Measurements from ENCODE around the gene GALNT14.

GALNT14 gene

DNA sequence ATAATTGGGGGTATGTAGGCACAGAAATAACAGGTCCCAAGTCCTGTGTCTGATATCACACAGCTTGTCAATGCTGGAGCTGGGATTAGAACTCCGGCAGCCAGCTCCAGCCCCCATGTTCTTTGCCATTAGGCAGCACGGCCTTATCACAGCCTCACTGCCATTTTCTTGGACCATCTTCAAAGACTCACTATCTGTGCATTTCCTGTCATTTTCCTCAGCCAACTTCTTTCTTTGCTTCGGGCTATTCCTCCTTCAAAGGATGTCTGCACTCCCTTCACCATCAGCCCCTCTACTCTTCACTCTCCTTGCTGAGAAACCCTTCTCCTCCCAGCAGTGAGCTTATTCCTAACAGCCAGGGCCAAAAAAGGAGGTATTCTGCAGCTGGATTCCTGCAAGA is 139.6 kb downstream of the GALNT14 start:
- Mint-ChIP-seq H3K27ac (peak overlapping the region in 1 of 2 donors; percentile 45), H3K9me3 (no peaks in the 10 kb centered on the region), H3K4me1 (no peaks in the 10 kb centered on the region), H3K27me3 (peaks cover 6% of the 10 kb centered on the region), H3K4me3 (no peak overlapping the region)
- no peak for DNase-seq
- ATAC-seq: no peak

DNA sequence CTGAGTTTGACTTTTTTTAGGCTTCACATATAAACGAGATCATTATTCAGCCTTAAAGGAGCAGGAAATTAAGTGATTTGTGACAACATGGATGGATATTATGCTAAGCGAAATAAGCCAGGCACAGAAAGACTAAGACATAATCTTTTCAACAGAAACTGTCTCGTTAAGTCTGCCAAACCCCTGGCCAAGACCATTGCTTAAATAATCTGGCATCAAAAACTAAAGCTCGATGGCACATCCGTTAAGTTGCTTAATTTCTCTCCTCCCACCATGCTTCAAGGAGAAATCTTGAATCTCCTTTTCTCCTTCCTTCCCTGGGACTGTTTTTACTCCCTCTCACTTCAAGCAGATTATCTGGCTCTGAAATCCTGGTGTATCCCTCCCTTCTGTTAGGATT is 140.3 kb downstream of the GALNT14 start:
- Mint-ChIP-seq H3K4me3 (no peak overlapping the region), H3K4me1 (no peaks in the 10 kb centered on the region), H3K9me3 (no peaks in the 10 kb centered on the region), H3K27ac (no peak overlapping the region), H3K27me3 (no peaks in the 10 kb centered on the region)
- ATAC-seq: no peak
- no peak for DNase-seq

DNA sequence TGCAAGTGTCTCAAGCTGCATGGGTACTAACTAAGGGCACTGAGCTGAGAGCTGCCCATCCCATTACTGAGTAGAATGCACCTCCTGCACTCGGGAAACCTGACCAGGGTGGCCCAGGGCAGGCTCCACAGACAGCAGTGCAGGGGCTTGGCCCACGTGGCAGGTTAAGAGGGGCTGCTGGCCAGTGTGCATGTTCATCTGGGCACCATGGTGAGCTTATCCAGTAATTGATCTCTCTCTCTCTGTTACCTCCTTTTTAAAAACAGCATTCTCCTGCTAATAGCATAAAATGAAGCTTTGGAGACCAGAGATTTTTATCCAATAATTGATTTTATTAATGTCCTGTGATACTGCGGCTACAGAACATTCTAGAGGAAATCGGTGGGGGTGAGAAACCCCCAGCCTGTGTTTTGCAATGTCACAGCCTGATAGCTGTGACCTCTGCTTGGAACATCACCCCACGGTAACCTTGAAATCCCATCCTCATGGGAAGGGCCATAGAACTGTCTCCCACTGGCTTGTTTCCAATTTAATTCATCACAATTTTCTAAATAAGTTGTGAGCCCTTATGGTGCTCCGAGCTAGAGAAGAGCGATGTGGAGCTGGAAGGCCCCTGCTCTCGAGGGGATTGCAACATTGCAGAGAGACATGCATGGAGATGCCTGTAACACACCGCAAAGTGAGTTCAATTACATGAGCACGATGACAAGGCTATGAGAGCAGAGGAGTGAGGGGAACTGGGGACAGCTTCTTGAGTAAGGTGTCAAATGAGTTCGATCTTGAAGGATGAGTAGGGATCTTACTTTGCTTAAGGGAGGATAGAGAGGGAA is 143.8 kb downstream of the GALNT14 start:
- ATAC-seq (no peak), DNase-seq (no peak)
- H3K4me3 Mint-ChIP-seq: no peak overlapping the region
- H3K9me3 Mint-ChIP-seq: no peaks in the 10 kb centered on the region
- H3K27ac Mint-ChIP-seq: no peak overlapping the region
- H3K27me3 Mint-ChIP-seq: no peaks in the 10 kb centered on the region
- H3K4me1 Mint-ChIP-seq: no peaks in the 10 kb centered on the region

DNA sequence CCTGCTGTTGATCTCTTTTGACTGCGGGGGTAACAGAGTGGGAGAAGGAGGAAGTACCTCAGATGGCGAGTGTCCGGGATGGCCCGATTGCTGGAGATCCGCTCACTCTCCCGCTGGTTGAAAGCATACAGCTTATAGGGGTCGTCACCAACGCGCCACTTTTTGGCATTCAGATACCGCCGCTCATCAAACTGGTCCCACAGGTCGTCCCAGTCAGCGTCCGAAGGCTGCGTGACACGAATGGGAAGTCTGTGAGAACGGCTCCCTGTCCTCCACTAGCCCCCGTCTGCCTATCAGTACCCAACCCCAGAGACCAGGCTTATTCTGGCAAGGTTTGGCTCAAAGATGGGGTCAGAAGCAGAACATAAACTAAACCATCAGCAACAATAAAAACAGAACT is 145.5 kb downstream of the GALNT14 start:
- H3K27ac Mint-ChIP-seq: no peak overlapping the region
- H3K27me3 Mint-ChIP-seq: no peaks in the 10 kb centered on the region
- DNase-seq: no peak
- ATAC-seq: no peak
- H3K4me1 Mint-ChIP-seq: no peaks in the 10 kb centered on the region
- no peak overlapping the region for H3K4me3 Mint-ChIP-seq
- H3K9me3 Mint-ChIP-seq: no peaks in the 10 kb centered on the region

DNA sequence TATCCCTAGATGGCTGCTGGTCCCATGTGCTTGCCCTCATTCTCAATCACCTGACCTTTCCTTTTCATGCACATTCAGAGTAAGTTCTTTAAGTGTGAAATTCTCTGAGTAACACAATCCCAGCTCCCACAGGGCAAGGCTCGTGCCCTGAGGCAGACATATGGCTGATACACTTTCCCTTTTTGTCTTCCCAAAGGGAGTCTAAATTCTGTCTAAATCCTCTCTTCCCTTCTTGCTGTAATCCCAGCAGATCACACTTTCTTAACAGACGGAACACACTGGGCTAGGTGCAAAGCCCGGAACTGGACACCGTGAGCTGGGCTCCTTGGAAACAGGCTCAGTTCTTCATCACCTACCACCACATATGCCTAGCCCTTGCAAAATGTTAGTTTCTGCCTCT is 147.6 kb downstream of the GALNT14 start:
- Mint-ChIP-seq H3K9me3 (no peaks in the 10 kb centered on the region), H3K27ac (no peak overlapping the region), H3K27me3 (no peaks in the 10 kb centered on the region), H3K4me1 (no peaks in the 10 kb centered on the region), H3K4me3 (no peak overlapping the region)
- ATAC-seq (no peak), DNase-seq (no peak)

DNA sequence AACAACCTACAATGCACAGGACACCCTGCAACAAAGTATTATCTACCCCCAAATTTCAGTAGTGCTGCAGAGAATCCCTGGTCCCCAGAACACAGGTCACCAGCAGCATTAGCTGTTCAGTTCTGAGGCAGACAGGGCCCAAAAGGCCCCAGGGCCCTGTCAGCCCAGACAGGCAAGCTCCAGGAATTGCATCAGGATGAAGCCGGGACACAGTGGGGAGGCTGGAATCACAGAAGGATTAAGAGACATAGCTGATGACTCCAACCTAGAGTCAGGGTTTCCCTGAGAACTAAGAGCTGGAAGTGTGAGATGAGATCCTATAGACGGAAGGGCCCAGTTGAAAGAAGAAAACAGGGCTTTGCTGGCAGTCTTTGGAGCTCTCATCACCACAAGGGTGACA is 148.1 kb downstream of the GALNT14 start:
- Mint-ChIP-seq H3K9me3 (no peaks in the 10 kb centered on the region), H3K27ac (no peak overlapping the region), H3K27me3 (no peaks in the 10 kb centered on the region), H3K4me1 (no peaks in the 10 kb centered on the region), H3K4me3 (no peak overlapping the region)
- ATAC-seq (no peak), DNase-seq (no peak)

DNA sequence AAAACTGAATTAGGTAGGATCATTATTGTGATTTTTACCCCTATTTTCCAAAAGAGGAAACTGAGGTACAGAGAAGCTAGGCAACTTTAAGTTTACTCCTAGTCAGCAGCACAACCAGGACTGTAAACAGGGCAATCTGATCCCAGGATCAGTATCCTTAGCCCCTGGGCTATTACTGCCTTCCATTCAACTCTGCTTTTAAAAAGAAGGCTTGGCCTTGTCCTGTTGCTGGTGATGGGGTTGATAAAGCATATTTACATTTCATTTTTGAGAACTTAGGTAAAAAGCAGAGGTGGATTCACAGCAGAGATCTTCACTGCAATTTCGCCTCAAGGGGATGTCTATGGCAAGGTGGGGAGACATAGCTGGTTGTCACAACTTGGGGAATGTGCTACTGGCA is 148.5 kb downstream of the GALNT14 start:
- no peaks in the 10 kb centered on the region for H3K9me3 Mint-ChIP-seq
- no peak overlapping the region for H3K4me3 Mint-ChIP-seq
- ATAC-seq: no peak
- H3K4me1 Mint-ChIP-seq: no peaks in the 10 kb centered on the region
- no peak overlapping the region for H3K27ac Mint-ChIP-seq
- DNase-seq: no peak
- no peaks in the 10 kb centered on the region for H3K27me3 Mint-ChIP-seq

DNA sequence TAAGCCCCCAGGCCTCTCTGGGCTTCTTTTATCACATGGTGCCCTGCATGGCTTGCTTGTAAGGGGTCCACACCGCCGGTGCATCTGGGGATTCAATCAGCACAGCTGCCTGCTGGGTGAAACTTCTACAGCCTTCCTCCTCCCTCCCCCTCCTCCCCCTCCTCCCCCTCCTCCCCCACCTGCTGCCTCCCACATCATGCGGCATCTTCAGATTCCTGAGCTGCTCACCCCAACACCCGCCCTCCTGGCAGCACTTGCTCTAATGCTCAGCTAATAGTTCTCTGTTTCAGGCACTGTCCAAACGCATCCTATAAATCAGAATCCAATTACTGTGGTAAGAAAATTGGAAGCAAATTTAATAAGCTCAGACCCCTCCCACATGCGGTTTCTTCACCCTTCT is 150.7 kb downstream of the GALNT14 start:
- H3K4me1 Mint-ChIP-seq: no peaks in the 10 kb centered on the region

DNA sequence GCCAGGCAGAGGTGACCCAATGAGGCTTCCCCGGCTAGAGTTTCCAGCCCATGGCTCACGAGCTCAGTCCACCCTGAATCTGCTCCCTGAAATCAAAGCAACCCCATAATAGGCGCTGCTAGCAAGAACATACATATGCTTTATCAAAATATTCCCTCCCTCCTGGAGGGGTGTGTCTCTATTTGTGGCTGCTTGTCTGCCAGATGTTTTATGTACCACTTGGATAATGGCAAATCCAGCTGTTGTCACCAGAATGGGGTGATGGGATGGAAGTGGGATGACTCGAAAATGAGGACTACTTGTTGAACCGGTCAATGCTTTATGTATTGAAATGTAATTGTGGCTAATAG is 152.0 kb downstream of the GALNT14 start:
- no peak for ATAC-seq
- no peaks in the 10 kb centered on the region for H3K27me3 Mint-ChIP-seq
- DNase-seq: no peak
- no peak overlapping the region for H3K4me3 Mint-ChIP-seq
- no peak overlapping the region for H3K27ac Mint-ChIP-seq
- H3K9me3 Mint-ChIP-seq: no peaks in the 10 kb centered on the region
- no peaks in the 10 kb centered on the region for H3K4me1 Mint-ChIP-seq

More for the DNA sequence above, 150.7 kb downstream of the GALNT14 start:
- no peak for ATAC-seq
- Mint-ChIP-seq H3K9me3 (no peaks in the 10 kb centered on the region), H3K4me3 (no peak overlapping the region), H3K27me3 (no peaks in the 10 kb centered on the region), H3K27ac (no peak overlapping the region)
- no peak for DNase-seq

DNA sequence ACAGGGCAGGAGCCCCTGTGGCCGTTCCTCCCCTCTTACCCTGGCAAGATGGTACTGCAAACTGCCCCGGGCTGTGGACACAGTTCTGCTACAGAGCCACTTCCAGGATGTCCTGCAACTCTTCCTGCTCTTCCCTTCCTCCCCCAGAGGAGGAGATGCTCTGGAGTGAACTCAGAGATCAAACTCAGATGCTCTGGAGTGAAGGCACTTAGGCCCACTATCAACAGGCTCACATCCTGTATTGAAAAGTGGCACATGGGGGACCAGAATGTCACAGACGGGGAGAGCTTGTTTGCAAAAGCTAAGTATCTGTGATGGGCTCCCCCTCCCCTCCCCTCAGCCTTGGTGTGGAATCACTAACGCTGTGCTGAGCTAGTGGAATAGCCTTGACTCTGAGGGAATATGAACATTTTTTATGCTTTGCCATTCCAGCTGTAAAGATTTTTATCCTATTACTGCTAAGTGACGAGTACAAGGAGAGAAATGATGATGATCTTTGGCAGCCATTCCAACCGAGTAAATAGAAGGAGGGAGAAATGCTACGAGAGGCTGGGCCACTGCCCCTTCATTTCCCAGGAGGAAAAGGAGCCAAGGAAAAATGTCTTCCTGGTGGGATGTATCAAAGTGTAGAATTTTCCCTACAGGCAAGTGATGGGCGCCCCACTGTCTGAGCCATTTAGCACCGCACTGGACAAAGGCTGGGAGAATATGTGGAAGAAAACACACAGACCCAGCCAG is 152.6 kb downstream of the GALNT14 start:
- Mint-ChIP-seq H3K4me1 (no peaks in the 10 kb centered on the region), H3K27ac (no peak overlapping the region), H3K9me3 (no peaks in the 10 kb centered on the region), H3K4me3 (no peak overlapping the region), H3K27me3 (no peaks in the 10 kb centered on the region)
- DNase-seq: no peak
- no peak for ATAC-seq

DNA sequence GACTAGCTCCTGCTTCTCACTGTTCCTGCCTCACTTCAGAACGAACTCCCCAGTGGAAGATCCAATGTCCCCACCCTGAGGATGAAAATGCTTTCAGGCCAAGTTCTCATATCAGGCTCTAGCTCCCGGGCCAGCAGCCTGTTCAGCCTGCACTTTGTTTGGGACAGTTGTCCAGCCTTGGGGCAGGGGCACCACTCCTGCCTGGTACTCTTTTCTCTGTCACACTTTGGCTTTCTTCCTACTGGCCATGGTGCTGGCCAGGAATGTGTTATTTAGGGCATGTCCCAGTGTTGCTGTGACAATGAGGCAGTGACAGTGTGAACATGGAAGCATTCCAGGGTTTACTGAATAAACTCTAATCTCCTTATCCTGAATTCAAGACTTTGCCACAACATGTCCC is 154.1 kb downstream of the GALNT14 start:
- H3K27me3 Mint-ChIP-seq: no peaks in the 10 kb centered on the region
- ATAC-seq (no peak), DNase-seq (no peak)
- no peaks in the 10 kb centered on the region for H3K4me1 Mint-ChIP-seq
- no peaks in the 10 kb centered on the region for H3K9me3 Mint-ChIP-seq
- peak overlapping the region in 1 of 2 donors; percentile 41 for H3K27ac Mint-ChIP-seq
- H3K4me3 Mint-ChIP-seq: no peak overlapping the region

DNA sequence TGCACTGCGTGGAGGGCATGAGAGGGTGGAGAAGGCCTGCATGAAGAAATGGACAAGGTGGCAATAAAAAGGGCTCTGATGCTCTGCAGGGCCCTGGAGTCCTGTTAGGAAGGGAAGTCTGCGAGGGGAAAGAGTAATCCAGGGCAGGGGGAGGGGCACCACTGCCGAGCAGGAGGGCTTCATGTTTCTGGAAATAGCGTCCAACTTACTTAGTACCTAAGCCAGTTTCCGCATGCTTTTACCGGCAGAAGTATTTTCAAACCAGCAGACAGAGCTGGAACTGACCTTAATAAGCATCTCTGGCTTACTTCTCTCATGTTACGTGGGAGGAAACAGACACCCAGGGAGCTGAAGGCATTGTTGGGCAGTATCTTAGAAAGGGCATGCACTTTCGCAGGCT is 156.7 kb downstream of the GALNT14 start:
- ATAC-seq (no peak), DNase-seq (no peak)
- no peaks in the 10 kb centered on the region for H3K4me1 Mint-ChIP-seq
- no peaks in the 10 kb centered on the region for H3K9me3 Mint-ChIP-seq
- H3K27ac Mint-ChIP-seq: no peak overlapping the region
- H3K4me3 Mint-ChIP-seq: no peak overlapping the region
- no peaks in the 10 kb centered on the region for H3K27me3 Mint-ChIP-seq

DNA sequence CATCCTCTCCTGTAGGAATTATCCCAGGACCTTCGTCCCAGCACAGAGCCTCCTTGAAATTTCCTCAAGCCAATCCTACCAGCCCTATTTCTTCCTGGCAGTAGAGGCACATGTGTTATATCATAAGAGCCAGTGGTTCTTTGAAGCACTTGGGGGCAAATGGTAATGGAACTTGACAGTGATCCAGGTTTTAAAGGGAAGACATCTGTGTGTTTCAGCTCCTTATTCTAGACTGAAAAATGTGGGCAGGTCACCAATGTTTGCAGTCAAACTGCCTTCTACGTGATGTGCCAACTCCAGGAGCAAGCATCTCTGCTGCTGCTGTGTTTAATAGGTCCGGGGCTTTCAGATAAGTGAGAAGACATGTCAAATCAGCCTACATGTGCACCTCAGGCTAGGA is 157.1 kb downstream of the GALNT14 start:
- H3K27me3 Mint-ChIP-seq: no peaks in the 10 kb centered on the region
- peak overlapping the region in 1 of 2 donors; percentile 27 for H3K27ac Mint-ChIP-seq
- ATAC-seq: no peak
- no peaks in the 10 kb centered on the region for H3K4me1 Mint-ChIP-seq
- H3K4me3 Mint-ChIP-seq: no peak overlapping the region
- no peaks in the 10 kb centered on the region for H3K9me3 Mint-ChIP-seq
- no peak for DNase-seq

DNA sequence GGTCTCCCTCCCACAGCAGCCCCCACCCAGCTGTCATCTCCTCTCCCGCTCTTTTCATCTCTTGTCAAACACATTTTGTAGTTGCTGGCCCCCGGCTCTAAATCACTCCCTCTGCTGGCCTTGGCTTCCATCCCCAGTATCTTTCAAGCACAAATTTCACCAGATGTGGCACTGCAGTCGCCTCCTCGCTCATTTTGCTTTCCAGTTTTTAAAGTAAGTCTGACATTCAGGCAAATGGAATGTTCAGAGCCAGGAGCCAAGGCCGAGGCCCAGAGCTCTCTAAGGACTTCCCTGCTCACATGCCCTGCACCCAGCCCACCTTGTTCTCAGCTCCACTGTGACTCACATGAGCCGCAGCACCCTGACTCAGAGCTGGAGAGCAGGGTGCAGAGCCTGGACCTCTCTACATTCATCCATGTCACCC is 158.4 kb downstream of the GALNT14 start:
- Mint-ChIP-seq H3K27me3 (peaks cover under 1% of the 10 kb centered on the region), H3K4me1 (no peaks in the 10 kb centered on the region), H3K9me3 (no peaks in the 10 kb centered on the region), H3K4me3 (no peak overlapping the region), H3K27ac (no peak overlapping the region)
- DNase-seq: no peak
- peak; percentile 31 for ATAC-seq

DNA sequence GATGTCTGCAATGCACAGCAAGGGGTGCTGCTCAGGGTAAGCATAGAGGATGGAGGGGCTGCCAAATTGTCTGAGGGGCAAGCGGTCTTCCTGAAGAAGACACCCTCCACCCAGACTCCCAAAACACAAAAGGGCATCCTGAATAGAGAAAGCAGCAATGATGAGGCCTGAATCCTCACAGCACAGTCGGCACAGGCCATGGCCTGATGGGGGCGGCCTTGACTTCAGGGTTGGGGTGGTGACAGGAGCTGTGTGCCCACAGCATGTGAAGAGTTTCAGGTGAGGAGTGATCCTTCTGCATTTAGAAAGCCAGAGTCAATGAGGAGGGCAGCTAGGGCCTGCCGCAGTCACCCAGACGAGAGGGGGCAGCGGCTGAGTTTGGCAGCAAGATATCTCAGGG is 159.4 kb downstream of the GALNT14 start:
- Mint-ChIP-seq H3K9me3 (no peaks in the 10 kb centered on the region), H3K27ac (peak overlapping the region in 1 of 2 donors; percentile 2), H3K27me3 (peaks cover 10% of the 10 kb centered on the region), H3K4me1 (no peaks in the 10 kb centered on the region), H3K4me3 (no peak overlapping the region)
- ATAC-seq (no peak), DNase-seq (no peak)

DNA sequence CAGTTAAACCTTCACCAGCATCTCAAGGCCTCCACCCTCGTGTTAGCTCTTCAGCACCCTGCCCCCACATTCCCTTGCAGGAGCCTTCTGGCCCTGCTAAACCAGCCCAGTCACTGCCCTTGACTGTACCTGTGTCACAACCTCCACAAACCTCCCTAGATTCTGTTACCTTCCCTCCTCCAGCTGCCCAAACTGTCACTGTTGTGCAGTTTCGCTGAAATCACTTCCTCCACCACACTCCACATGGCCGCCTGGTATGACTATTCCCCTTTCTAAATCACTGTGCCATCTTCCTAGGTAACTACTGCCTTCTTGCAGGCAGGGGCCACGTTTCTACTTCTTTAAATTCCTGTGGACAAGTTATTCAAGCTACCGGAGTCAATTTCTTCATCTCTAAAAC is 160.2 kb downstream of the GALNT14 start:
- H3K9me3 Mint-ChIP-seq: no peaks in the 10 kb centered on the region

More for the DNA sequence above, 160.2 kb downstream of the GALNT14 start:
- peaks cover 10% of the 10 kb centered on the region for H3K27me3 Mint-ChIP-seq
- ATAC-seq (no peak), DNase-seq (no peak)
- H3K4me3 Mint-ChIP-seq: no peak overlapping the region
- no peaks in the 10 kb centered on the region for H3K4me1 Mint-ChIP-seq
- peak overlapping the region in 1 of 2 donors; percentile 75 for H3K27ac Mint-ChIP-seq

Data from stimulated activated naive CD8-positive, alpha-beta T cell treated with anti-CD3 and anti-CD28 coated beads, Interleukin-15, amount 100 ng/mL, for 72 hours (primary cell).